GM18511 (cell line): ENCODE results near the gene KCNIP1.

Experiments used
- ATAC-seq: cut with Tn5 transposase; IDR thresholded peaks from one replicate; pipeline ENCODE4 v1.9.1; 2021; ENCODE audit warnings: mild to moderate bottlenecking, moderate library complexity; ENCODE audit not compliant: unreplicated experiment

The KCNIP1 gene

GRCh38 chr5:170503990-170504596, at the start of gene KCNIP1:
Gene KCNIP1 (plus strand): TSS chr5:170504020.
- ATAC-seq = no peak

GRCh38 chr5:170463426-170463825, 40.4 kb upstream of the KCNIP1 start:
- ATAC-seq = no peak

DNA sequence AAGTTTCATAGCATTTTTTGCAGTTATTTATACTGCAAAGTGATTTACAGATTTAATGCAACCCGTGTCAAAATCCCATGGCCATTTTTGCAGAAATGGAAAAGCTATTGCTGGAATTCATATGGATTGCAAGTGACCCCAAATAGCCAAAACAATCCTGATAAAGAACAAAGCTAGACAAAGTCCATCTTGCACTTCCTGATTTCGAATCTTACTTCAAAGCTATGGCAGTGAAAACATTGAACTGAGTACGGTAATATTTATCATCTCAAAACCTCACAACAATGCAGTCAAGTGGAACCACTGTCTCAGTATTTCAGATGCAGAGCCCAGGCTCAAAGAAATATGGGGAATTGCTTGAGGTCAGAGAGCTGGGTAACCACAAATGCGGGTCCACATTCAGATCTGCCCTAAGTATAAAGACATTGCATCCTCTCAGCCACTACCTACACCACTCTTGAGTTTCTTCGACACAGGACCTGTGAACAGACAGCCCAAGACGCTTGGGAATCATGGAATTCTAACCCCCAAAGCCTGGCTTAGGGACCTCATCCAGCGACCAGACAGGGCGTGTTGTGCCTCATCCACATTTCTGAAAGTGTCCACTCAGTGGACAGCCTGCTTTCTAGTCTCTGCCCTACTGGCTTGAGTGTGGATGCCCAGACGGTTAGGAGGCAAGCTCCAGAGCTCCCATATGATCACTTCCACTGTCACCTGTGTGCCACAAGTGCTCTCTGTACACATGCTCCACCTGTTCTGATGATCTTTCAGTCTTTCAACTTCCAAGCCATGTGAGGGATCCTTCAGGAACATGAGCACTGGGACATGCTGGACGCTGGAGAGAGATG, 39.3 kb upstream of the KCNIP1 start:
- ATAC-seq = no peak

DNA sequence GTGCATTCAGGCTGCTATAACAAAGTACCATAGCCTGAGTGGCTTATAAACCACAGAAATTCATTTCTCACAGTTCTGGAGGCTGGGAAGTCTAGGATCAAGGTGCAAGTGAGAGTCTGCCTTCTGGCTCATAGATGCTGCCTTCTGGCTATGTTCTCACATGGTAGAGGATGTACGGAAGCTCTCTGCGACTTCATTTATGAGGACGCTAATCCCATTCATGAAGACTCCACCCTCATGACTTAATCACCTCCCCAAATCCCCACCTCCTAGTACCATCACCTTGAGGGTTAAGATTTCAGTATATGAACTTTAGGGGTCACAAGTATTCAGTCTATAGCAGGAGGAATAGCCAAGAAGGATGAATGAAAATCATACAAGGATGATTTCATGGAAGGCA, 37.3 kb upstream of the KCNIP1 start:
- ATAC-seq = no peak

GRCh38 chr5:170466988-170467707, 36.7 kb upstream of the KCNIP1 start:
- ATAC-seq = no peak

- ATAC-seq = no peak
These were observed 35.1 kb upstream of the KCNIP1 start for GRCh38 chr5:170468633-170469285.

- ATAC-seq = no peak
These were observed 34.4 kb upstream of the KCNIP1 start for GRCh38 chr5:170469414-170469813.

- ATAC-seq = no peak
These were observed 33.5 kb upstream of the KCNIP1 start for GRCh38 chr5:170470275-170470674.

DNA sequence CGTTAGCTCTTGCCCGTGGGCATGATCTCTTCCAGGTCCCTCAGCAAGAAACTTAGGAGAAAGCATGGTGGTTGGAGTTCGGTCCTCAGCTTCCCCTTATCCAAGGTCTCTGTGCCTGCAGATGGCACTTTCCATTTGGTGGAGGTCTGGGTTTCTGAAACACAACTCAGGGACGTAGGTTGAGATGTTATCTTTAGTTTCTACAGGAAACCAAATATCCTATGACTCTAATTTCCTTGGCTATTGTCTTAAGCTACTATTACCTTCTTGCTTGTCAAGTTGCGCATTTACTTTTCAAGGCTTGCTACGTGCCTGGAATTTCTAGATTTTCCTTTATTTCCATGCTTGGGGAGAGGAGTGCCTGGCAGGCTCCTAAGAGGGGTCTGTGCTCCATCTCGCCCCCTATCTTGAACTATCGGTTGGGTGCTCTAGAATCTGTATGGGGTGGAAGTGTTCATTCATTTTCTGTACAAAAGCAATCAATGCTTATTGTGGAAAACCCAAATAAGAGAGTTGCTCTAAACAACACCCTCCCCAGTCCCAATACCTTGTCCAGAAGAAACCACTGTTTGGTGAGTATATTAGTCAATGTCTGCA, 32.9 kb upstream of the KCNIP1 start:
- no peak for ATAC-seq

DNA sequence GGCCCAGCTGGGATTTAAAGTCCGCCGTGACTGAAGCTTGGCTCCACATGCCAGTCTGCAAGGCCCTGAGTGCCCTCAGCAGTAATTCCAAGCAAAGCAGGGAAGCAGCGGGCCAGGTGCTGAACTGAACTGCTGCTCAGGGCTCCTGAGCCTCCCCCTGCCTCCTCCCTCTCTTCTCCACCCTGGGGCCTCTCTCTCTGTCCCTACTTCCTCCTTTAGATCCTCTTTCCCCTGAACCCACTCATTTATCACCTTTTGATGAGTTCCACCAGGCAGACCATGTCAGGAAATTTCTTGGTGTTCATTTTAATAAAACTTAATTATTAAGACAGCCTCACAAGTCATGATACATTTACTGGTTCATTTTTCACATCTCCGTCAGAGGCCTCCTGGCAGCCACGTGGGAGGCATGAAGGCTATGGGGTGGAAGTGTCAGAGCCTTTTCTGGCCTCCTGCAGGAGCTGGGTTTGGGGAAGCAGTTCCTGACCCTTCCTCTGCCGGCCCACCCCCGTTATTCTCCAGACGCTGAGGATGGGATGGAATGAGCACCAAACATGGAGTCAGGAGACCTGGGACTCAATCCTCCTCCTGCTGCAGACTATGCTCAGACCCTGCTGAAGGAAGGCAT, 32.2 kb upstream of the KCNIP1 start:
- ATAC-seq = no peak

GRCh38 chr5:170473642-170474041, 30.2 kb upstream of the KCNIP1 start:
- ATAC-seq = no peak

- ATAC-seq = no peak
These were observed 29.1 kb upstream of the KCNIP1 start for GRCh38 chr5:170474489-170475274.

DNA sequence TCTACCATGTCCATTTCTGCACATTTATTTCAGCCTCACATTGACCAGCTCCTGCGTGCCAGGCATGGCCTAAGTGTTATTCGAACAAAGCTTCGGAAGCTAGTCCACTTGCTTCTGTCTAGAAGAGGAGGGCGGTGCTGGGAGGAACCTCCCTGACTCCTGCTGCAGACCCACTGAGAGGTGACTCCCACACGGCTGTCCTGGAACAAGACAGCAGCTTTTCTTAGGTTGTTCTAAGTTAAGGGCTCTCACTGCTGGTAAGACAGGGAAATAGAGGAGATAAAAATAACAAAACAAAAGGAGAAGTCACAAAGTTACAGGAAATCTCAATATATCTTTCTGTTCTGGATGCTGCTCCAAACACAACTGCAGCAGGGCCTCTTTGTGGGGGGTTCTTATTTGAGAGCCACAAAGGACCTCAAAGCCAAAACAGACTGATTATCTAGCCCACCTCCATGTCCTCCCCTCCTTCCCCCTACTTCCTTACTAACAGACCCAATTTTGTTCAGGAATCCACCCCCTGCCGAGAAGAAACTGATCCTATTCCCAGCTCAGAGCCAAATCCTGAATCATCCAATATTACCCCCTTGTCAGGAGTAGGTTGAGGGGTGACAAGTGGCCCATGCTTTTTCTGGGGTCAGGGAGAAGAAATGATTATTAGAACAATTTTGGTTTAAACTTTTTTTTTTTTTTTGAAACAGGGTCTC, 28.4 kb upstream of the KCNIP1 start:
- no peak for ATAC-seq

GRCh38 chr5:170476704-170477103, 27.1 kb upstream of the KCNIP1 start:
- ATAC-seq = no peak

- no peak for ATAC-seq
These were observed 25.9 kb upstream of the KCNIP1 start for GRCh38 chr5:170477906-170478305.

- ATAC-seq = no peak
These were observed 25.5 kb upstream of the KCNIP1 start for GRCh38 chr5:170478306-170478705.

- ATAC-seq = no peak
These were observed 24.3 kb upstream of the KCNIP1 start for GRCh38 chr5:170479484-170479883.

DNA sequence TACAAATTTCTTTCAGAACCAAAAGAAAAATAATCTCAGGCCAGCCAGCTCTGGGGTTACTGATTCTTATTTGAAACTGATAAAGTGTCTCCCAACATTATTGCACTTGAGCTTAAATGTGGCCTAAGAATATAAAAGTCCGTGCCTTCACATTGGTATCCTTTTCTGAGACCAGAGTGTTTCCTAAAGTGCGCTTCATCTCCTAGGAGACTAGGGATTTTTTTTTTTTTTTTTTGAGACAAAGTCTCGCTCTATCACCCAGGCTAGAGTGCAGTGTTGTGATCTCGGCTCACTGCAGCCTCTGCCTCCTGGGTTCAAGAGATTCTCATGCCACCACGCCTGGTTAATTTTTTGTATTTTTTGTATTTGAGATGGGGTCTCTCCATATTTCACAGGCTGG, 23.6 kb upstream of the KCNIP1 start:
- ATAC-seq = no peak

DNA sequence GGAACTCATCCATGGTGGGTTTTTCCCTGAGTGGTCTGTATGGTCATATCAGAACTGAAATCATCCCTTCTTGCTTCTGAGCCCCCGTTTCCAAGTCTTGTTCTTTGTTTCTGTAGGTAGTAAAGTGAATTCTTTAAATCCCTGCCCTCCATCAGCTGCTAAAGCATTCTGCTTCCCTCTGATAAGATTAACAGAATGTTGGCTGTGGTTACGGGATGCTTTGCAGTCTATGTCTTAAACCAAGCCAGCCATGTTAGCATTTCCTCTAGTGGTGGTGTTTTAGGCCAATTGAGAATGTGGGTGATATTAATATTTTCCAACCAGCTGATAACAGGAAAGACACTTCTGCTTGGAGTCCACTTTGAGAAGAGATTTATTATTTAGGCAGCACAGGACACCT, 22.0 kb upstream of the KCNIP1 start:
- no peak for ATAC-seq
